B cell (primary cell): Measurements from ENCODE around the gene PDZD7. TPM values are rescaled to one million over a fixed set of nuclear protein-coding genes. Genes with fewer than 3 reads are reported as not detected.

Experiments
- ATAC-seq: fragments of 200-7000 bp; cut with Tn5 transposase; one replicate; pipeline ENCODE4 v1.10.0; 2021; ENCODE audit warnings: low read depth, mild to moderate bottlenecking, moderate number of reproducible peaks, moderate library complexity
- CTCF ChIA-PET: fragments of 350-600 bp; sonication (Branson Sonifier 250); formaldehyde crosslinking; loops from one replicate; lab custom pipeline; 2021; ENCODE audit warnings: antibody characterized with exemption, inconsistent platforms; lab: Charles Lee
- POLR2A ChIA-PET: fragments of 350-600 bp; sonication (Branson Sonifier 250); formaldehyde crosslinking; loops from one replicate; lab custom pipeline; 2021; ENCODE audit warnings: antibody characterized with exemption; lab: Charles Lee
- DNase-seq: peaks from one replicate; pipeline ENCODE4 v3.0.0; 2013
- H2AFZ ChIP-seq: 2 replicates; pipeline ENCODE4 v1.6.1; 2012; ENCODE audit warnings: mild to moderate bottlenecking, low read depth, low read length; ENCODE audit not compliant: insufficient read depth, poor library complexity, severe bottlenecking
- H3K27ac ChIP-seq, 2 donors: 1 replicate in 1 of 2; 2 replicates in 1 of 2; pipeline ENCODE4 v1.5.1; 2012 to 2013; ENCODE audit warnings: low read length in 2 of 2, mild to moderate bottlenecking in 2 of 2, moderate library complexity in 1 of 2
- H3K27me3 ChIP-seq, 4 experiments: fragments of 200-600 bp in 1 of 4; sonication (generic) in 1 of 4; replicated peaks in 1 of 4; 1 replicate in 2 of 4; 2 replicates in 2 of 4; pipeline versions ENCODE4 v1.6.1 to v1.7.0; 2013 to 2016; ENCODE audit warnings: low read length in 3 of 4, mild to moderate bottlenecking in 2 of 4, mixed read lengths in 1 of 4, moderate library complexity in 1 of 4; ENCODE audit not compliant: insufficient read depth in 4 of 4, control insufficient read depth in 3 of 4; ENCODE audit errors: control extremely low read depth in 1 of 4
- H3K36me3 ChIP-seq, 2 experiments: replicated peaks in 1 of 2; 1 replicate in 1 of 2; 2 replicates in 1 of 2; pipeline versions ENCODE4 v1.6.1 to v1.7.1; 2013; ENCODE audit warnings: low read length in 1 of 2; ENCODE audit not compliant: insufficient read depth in 2 of 2, control insufficient read depth in 1 of 2; ENCODE audit errors: control extremely low read depth in 1 of 2, extremely low read depth in 1 of 2
- H3K4me1 ChIP-seq, 2 donors: fragments of 200-600 bp in 1 of 2; sonication (generic) in 1 of 2; 1 replicate in 1 of 2; 2 replicates in 1 of 2; pipeline versions ENCODE4 v1.5.1 to v1.6.1; 2013 to 2017; ENCODE audit warnings: low read length in 2 of 2; ENCODE audit not compliant: control insufficient read depth in 2 of 2, insufficient read depth in 2 of 2
- H3K4me2 ChIP-seq: replicated peaks from 2 replicates; pipeline ENCODE3; 2012; ENCODE audit warnings: mild to moderate bottlenecking, low read depth, low read length; ENCODE audit not compliant: poor library complexity, severe bottlenecking
- H3K4me3 ChIP-seq, 5 experiments: fragments of 200-600 bp in 1 of 5; sonication (generic) in 1 of 5; 1 replicate in 3 of 5; 2 replicates in 2 of 5; pipeline versions ENCODE4 v1.5.1 to v1.7.0; 2011 to 2016; ENCODE audit warnings: low read length in 4 of 5, mild to moderate bottlenecking in 4 of 5, low read depth in 2 of 5, control low read depth in 1 of 5, moderate library complexity in 1 of 5; ENCODE audit not compliant: insufficient read depth in 1 of 5; ENCODE audit errors: control extremely low read depth in 1 of 5, extremely low read depth in 1 of 5
- H3K79me2 ChIP-seq: fragments of 200-600 bp; sonication (generic); one replicate; pipeline ENCODE4 v1.6.0; 2016; ENCODE audit warnings: low read length; ENCODE audit not compliant: control insufficient read depth, insufficient read depth
- H3K9ac ChIP-seq: fragments of 200-600 bp; sonication (generic); 2 replicates; pipeline ENCODE4 v1.6.1; 2017; ENCODE audit warnings: mild to moderate bottlenecking, low read length, moderate library complexity
- H3K9me3 ChIP-seq, 3 donors: one replicate each; pipeline versions ENCODE4 v1.6.1 to v1.7.1; 2013; ENCODE audit warnings: low read length in 2 of 3; ENCODE audit not compliant: control insufficient read depth in 2 of 3, insufficient read depth in 1 of 3; ENCODE audit errors: control extremely low read depth in 1 of 3
- H4K20me1 ChIP-seq: 2 replicates; pipeline ENCODE4 v1.6.0; 2012; ENCODE audit warnings: mild to moderate bottlenecking, low read length; ENCODE audit not compliant: insufficient read depth, control insufficient read depth, poor library complexity, severe bottlenecking
- H3K27ac Mint-ChIP-seq: one replicate; pipeline ENCODE4 v1.8.0; 2021; ENCODE audit warnings: mixed read lengths
- H3K27me3 Mint-ChIP-seq: one replicate; pipeline ENCODE4 v1.8.0; 2021; ENCODE audit warnings: mixed read lengths
- H3K4me1 Mint-ChIP-seq: one replicate; pipeline ENCODE4 v1.8.0; 2021; ENCODE audit warnings: mixed read lengths
- H3K4me3 Mint-ChIP-seq: one replicate; pipeline ENCODE4 v1.8.0; 2021; ENCODE audit warnings: mixed read lengths
- H3K9me3 Mint-ChIP-seq: one replicate; pipeline ENCODE4 v1.8.0; 2022; ENCODE audit warnings: mixed read lengths; ENCODE audit not compliant: insufficient read depth
- EZH2 ChIP-seq: IDR thresholded peaks from 2 replicates; pipeline ENCODE4 v1.6.1; 2012; ENCODE audit warnings: borderline replicate concordance, low read depth, mild to moderate bottlenecking, moderate library complexity, low read length; ENCODE audit not compliant: insufficient read depth, poor library complexity, severe bottlenecking
- WGBS: methylation state at CpG from one replicate; pipeline ENCODE4 v1.1.5; 2013; ENCODE audit warnings: missing lambda C conversion rate; ENCODE audit not compliant: insufficient coverage; 5-methylcytosine and 5-hydroxymethylcytosine counted together
- intact Hi-C: fragments of 100-400 bp; cut with micrococcal nuclease; formaldehyde crosslinking; loops from one replicate; pipeline ENCODE4 v1.10.0; 2022
- polyA plus RNA-seq: library from polyadenylated mRNA; depleted of rRNA; stranded (reverse); fragments of >200 nt; gene quantifications from 2 replicates; pipeline ENCODE4 v1.2.3, GENCODE V29; 2012
- total RNA-seq, 2 donors: library from RNA; stranded (reverse); fragments of 120-200 nt in 1 of 2; gene quantifications; 1 replicate in 1 of 2; 2 replicates in 1 of 2; pipeline versions ENCODE4 v1.2.3 to v1.2.4, GENCODE V29; 2013 to 2022
- TF ChIP-seq, protein P1 (sequence below): fragments of 200-600 bp; IDR thresholded peaks from one replicate; pipeline ENCODE4 v1.8.0; 2022; ENCODE audit warnings: antibody characterized with exemption, mild to moderate bottlenecking

The PDZD7 gene
- total and polyA plus RNA-seq, 2 donors (not counting 1 experiment from before 2014, with no cell fraction given): 0.64 to 0.69 TPM

DNA sequence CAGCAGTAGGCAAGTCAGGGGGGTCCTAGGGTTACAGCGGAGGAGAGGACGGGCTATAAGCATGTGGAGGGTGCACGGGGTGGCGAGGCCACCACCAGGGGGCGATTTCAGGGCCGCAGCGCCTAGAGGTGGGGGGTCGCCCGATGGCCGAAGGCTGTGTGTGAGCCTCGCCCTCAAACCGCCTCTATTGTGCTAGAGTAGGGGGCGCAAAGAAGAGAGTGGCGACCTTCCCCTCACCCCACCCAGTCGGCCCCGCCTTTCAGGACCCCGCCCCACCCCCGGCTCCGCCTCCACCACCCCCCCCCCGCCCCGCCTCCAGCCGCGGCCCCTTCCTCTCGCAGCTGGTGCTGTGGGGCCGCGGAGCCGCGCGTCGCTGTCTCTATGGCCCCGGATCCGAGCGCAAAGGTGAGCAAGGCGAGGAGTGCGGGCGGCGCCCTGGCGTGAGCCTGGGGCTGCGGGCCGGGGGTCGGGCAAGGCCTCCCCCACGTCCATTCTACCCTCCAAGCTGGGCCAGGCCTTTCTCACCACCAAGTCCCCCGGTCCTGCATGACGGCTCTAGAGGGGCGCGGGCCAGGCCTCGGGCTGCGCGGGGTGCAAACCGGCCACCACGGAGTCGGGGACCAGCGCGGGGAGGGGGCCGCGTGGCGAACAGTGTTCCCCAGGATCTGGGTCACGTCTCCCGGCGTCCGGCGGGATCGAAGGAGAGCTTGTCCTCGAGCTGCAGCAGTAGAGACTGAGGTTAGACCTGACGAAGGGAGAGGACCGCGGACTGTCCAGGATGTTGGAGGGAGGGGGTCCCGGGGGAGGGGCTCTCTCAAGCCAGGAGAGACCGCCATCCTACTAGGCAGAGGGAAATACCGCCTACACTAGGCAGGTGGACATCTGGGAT, 61.5 kb downstream of the PDZD7 start, which contains the start of gene SEMA4G:
SEMA4G (plus strand) TSS at position 318 of the 889 bp plus-strand sequence. CDS start 3,409 bp downstream, outside the sequence.
- Mint-ChIP-seq H3K4me1 (peaks cover 16% of the 10 kb centered on the region), H3K27ac (no peak within 1 kb of the TSS), H3K9me3 (no peaks in the 10 kb centered on the region), H3K4me3 (peak within 1 kb of the TSS; percentile 63), H3K27me3 (no peaks in the 10 kb centered on the region)
- H3K27me3 ChIP-seq: no peaks in the 10 kb centered on the region
- peaks cover 13 to 17% of the 10 kb centered on the region in 2 donors for H3K4me1 ChIP-seq
- H2AFZ ChIP-seq: peak within 1 kb of the TSS; percentile 84
- H3K4me3 ChIP-seq: peak within 1 kb of the TSS in 4 of 5 experiments; percentile 43 to 67 (median 56)
- H3K36me3 ChIP-seq: peaks cover 0 to 11% of the 10 kb centered on the region in 2 experiments
- intact Hi-C loops: loop anchor here (2.0 kb wide), 1 partner anchor 17 kb away; the partner anchor contains the start of genes MRPL43 and TWNK
- peak within 1 kb of the TSS; percentile 67 for H3K9ac ChIP-seq
- H3K27ac ChIP-seq: no peak within 1 kb of the TSS
- peak; percentile 74 for DNase-seq
- no peaks in the 10 kb centered on the region for H3K79me2 ChIP-seq
- ATAC-seq: peak; percentile 84
- POLR2A ChIA-PET: interaction anchor here (0.6 kb wide), 1 partner anchor 43 kb away, joined by 3 read pairs; no protein-coding TSS in a partner anchor
- CTCF ChIA-PET: interaction anchor here (0.7 to 5.4 kb wide), 10 partner anchors 11 to 49 kb away, joined by 3 to 25 read pairs (median 3); partner anchors contain the start of genes LZTS2, MRPL43 and TWNK
- H3K9me3 ChIP-seq: no peaks in the 10 kb centered on the region
- no peak for TF ChIP-seq EZH2
- TF ChIP-seq, protein P1, sequence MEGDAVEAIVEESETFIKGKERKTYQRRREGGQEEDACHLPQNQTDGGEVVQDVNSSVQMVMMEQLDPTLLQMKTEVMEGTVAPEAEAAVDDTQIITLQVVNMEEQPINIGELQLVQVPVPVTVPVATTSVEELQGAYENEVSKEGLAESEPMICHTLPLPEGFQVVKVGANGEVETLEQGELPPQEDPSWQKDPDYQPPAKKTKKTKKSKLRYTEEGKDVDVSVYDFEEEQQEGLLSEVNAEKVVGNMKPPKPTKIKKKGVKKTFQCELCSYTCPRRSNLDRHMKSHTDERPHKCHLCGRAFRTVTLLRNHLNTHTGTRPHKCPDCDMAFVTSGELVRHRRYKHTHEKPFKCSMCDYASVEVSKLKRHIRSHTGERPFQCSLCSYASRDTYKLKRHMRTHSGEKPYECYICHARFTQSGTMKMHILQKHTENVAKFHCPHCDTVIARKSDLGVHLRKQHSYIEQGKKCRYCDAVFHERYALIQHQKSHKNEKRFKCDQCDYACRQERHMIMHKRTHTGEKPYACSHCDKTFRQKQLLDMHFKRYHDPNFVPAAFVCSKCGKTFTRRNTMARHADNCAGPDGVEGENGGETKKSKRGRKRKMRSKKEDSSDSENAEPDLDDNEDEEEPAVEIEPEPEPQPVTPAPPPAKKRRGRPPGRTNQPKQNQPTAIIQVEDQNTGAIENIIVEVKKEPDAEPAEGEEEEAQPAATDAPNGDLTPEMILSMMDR: peak; percentile 78
- WGBS: 2% methylated on average over 46 of the region's 70 CpGs
- peak within 1 kb of the TSS; percentile 96 for H3K4me2 ChIP-seq
- no peaks in the 10 kb centered on the region for H4K20me1 ChIP-seq

GRCh38 chr10:100968863-100969186, 62.1 kb downstream of the PDZD7 start:
- H3K9me3 ChIP-seq: no peaks in the 10 kb centered on the region
- no peaks in the 10 kb centered on the region for H3K27me3 ChIP-seq
- DNase-seq (no peak), ATAC-seq (no peak)
- intact Hi-C loops: no loop called here
- H3K27ac Mint-ChIP-seq: no peak overlapping the region
- H2AFZ ChIP-seq: peak overlapping the region; percentile 58
- no peaks in the 10 kb centered on the region for H4K20me1 ChIP-seq
- TF ChIP-seq, protein P1: no peak
- TF ChIP-seq EZH2: no peak
- ChIA-PET POLR2A (no interaction called here), CTCF (interaction anchor here (1.0 to 5.4 kb wide), 8 partner anchors 11 to 49 kb away, joined by 3 to 25 read pairs (median 4); partner anchors contain the start of gene LZTS2)
- no peak overlapping the region for H3K27ac ChIP-seq
- H3K9me3 Mint-ChIP-seq: no peaks in the 10 kb centered on the region
- H3K4me1 ChIP-seq: peaks cover 13 to 17% of the 10 kb centered on the region in 2 donors
- H3K9ac ChIP-seq: peak overlapping the region; percentile 42
- peaks cover 16% of the 10 kb centered on the region for H3K4me1 Mint-ChIP-seq
- H3K36me3 ChIP-seq: peaks cover 4 to 16% of the 10 kb centered on the region in 2 experiments
- no peaks in the 10 kb centered on the region for H3K27me3 Mint-ChIP-seq
- H3K4me2 ChIP-seq: peak overlapping the region; percentile 96
- H3K4me3 ChIP-seq: peak overlapping the region in 4 of 5 experiments; percentile 16 to 60 (median 48)
- H3K4me3 Mint-ChIP-seq: peak overlapping the region; percentile 63
- 40% methylated on average over 7 of the region's 9 CpGs for WGBS
- no peaks in the 10 kb centered on the region for H3K79me2 ChIP-seq
